ENCODE results near the gene PCDH19.

- TF ChIP-seq CTCF (IDR thresholded peaks at IDR 0.05) (no peak), POLR2AphosphoS5 (IDR thresholded peaks at IDR 0.05) (no peak), EP300 (IDR thresholded peaks at IDR 0.05) (no peak), POLR2A (IDR thresholded peaks at IDR 0.05) (no peak)
Measured at GRCh38 chrX:100409610-100410590, at the start of gene PCDH19.
